GM12878 (cell line): ENCODE measurements around the gene PCSK6. TPM values are rescaled to one million over a fixed set of nuclear protein-coding genes. Genes with fewer than 3 reads are reported as not detected.

Experiments
- ATAC-seq: fragments of 200-7000 bp; cut with Tn5 transposase; 3 replicates; pipeline ENCODE4 v1.9.1; 2020; ENCODE audit warnings: mild to moderate bottlenecking, moderate library complexity
- BruUV-seq: library from RNA; stranded (reverse); fragments of 400-500 nt; replicated peaks from 2 replicates; lab custom pipeline; 2021; lab: Mats Ljungman, UMichigan
- CTCF ChIA-PET: fragments of 300-600 bp; sonication (Branson Sonifier 250); formaldehyde crosslinking; extraction: SDS; loops from one replicate; lab custom pipeline; 2021; ENCODE audit warnings: inconsistent platforms; lab: Yijun Ruan, JAX
- POLR2A ChIA-PET: fragments of 350-600 bp; formaldehyde crosslinking; extraction: SDS; loops from one replicate; lab custom pipeline; 2021; ENCODE audit warnings: inconsistent platforms; lab: Charles Lee
- RAD21 ChIA-PET: fragments of 300-600 bp; sonication (Branson Sonifier 250); formaldehyde crosslinking; loops from one replicate; lab custom pipeline; 2023; ENCODE audit warnings: antibody characterized with exemption; ENCODE audit not compliant: unreplicated experiment; lab: Charles Lee
- SMC1A ChIA-PET: fragments of 300-600 bp; sonication (Branson Sonifier 250); formaldehyde crosslinking; loops from one replicate; lab custom pipeline; 2023; ENCODE audit not compliant: unreplicated experiment, uncharacterized antibody; lab: Charles Lee
- DNase-seq: peaks from one replicate; pipeline ENCODE4 v3.0.0-alpha.2; 2011; ENCODE audit warnings: low read depth, low spot score
- FAIRE-seq: peaks from 3 replicates; lab custom pipeline; 2011; peaks lifted over from hg19 to GRCh38; lab: Jason Lieb, UNC
- H2AFZ ChIP-seq: 2 replicates; pipeline ENCODE4 v1.6.0; 2011; ENCODE audit warnings: low read depth, low read length, control low read depth; ENCODE audit not compliant: control insufficient read depth
- H3K27ac ChIP-seq: 2 replicates; pipeline ENCODE4 v1.5.1; 2011; ENCODE audit warnings: control low read depth; ENCODE audit not compliant: control insufficient read depth, insufficient read depth
- H3K27me3 ChIP-seq, 2 experiments: replicated peaks in 1 of 2; 2 replicates each; pipeline versions ENCODE4 v1.6.0 to v1.6.1; 2011; ENCODE audit warnings: low read length in 1 of 2; ENCODE audit not compliant: control insufficient read depth in 2 of 2, insufficient read depth in 2 of 2
- H3K36me3 ChIP-seq, 2 experiments: 2 replicates each; pipeline ENCODE4 v1.5.1; 2011; ENCODE audit warnings: low read length in 1 of 2; ENCODE audit not compliant: control insufficient read depth in 2 of 2, insufficient read depth in 2 of 2
- H3K4me1 ChIP-seq: 2 replicates; pipeline ENCODE4 v1.6.1; 2011; ENCODE audit warnings: mild to moderate bottlenecking, low read length, moderate library complexity, mixed read lengths; ENCODE audit not compliant: control insufficient read depth, insufficient read depth
- H3K4me2 ChIP-seq: 2 replicates; pipeline ENCODE4 v1.6.0; 2011; ENCODE audit warnings: control low read depth; ENCODE audit not compliant: control insufficient read depth, insufficient read depth
- H3K4me3 ChIP-seq: fragments of 200-600 bp; sonication (generic); 2 replicates; pipeline ENCODE4 v1.5.1; 2016
- H3K79me2 ChIP-seq: 2 replicates; pipeline ENCODE4 v1.6.0; 2011; ENCODE audit warnings: low read length; ENCODE audit not compliant: control insufficient read depth, insufficient read depth
- H3K9ac ChIP-seq: 2 replicates; pipeline ENCODE4 v1.8.0; 2011; ENCODE audit warnings: low read length, control low read depth, mixed read lengths; ENCODE audit not compliant: control insufficient read depth, insufficient read depth
- H3K9me3 ChIP-seq: replicated peaks from 3 replicates; pipeline ENCODE4 v1.5.1; 2011; ENCODE audit warnings: mild to moderate bottlenecking, low read length; ENCODE audit not compliant: control insufficient read depth, insufficient read depth
- H4K20me1 ChIP-seq: 2 replicates; pipeline ENCODE4 v1.6.0; 2011; ENCODE audit not compliant: control insufficient read depth, insufficient read depth
- CHD4 ChIP-seq: fragments of 200-600 bp; sonication (generic); IDR thresholded peaks from 2 replicates; pipeline ENCODE4 v1.6.1; 2016; ENCODE audit warnings: mild to moderate bottlenecking
- E2F4 ChIP-seq: IDR thresholded peaks from 2 replicates; pipeline ENCODE4 v1.6.1; 2012; ENCODE audit warnings: low read depth, low read length, improper control_type of control experiment
- E4F1 ChIP-seq: fragments of 450-650 bp; IDR thresholded peaks from 2 replicates; pipeline ENCODE4 v1.6.1; 2018; ENCODE audit warnings: borderline replicate concordance, mild to moderate bottlenecking; ENCODE audit not compliant: partially characterized antibody
- EZH2 ChIP-seq: IDR thresholded peaks from 2 replicates; pipeline ENCODE4 v1.6.1; 2012; ENCODE audit warnings: low read depth, mild to moderate bottlenecking, control low read depth, inconsistent platforms, low read length, borderline replicate concordance; ENCODE audit not compliant: control insufficient read depth
- KAT2A ChIP-seq: conservative IDR thresholded peaks from 2 replicates; pipeline ENCODE4 v1.6.1; 2011; ENCODE audit warnings: low read depth, low read length; ENCODE audit not compliant: control insufficient read depth
- LARP7 ChIP-seq: fragments of 450-650 bp; IDR thresholded peaks from 2 replicates; pipeline ENCODE4 v1.6.1; 2017; ENCODE audit warnings: mild to moderate bottlenecking
- MAX ChIP-seq: IDR thresholded peaks from 2 replicates; pipeline ENCODE4 v1.6.1; 2012; ENCODE audit warnings: low read depth, low read length, improper control_type of control experiment
- NBN ChIP-seq: fragments of 450-650 bp; IDR thresholded peaks from 2 replicates; pipeline ENCODE4 v1.6.1; 2016
- RAD21 ChIP-seq: IDR thresholded peaks from 2 replicates; pipeline ENCODE4 v1.6.1; 2011; ENCODE audit warnings: mild to moderate bottlenecking, low read depth, low read length, moderate library complexity; ENCODE audit not compliant: insufficient read depth
- RAD51 ChIP-seq: fragments of 450-650 bp; IDR thresholded peaks from 2 replicates; pipeline ENCODE4 v1.6.1; 2016; ENCODE audit warnings: moderate library complexity, mild to moderate bottlenecking, inconsistent platforms
- RB1 ChIP-seq: fragments of 450-650 bp; formaldehyde crosslinking; IDR thresholded peaks from 2 replicates; pipeline ENCODE4 v1.6.1; 2017; ENCODE audit warnings: mild to moderate bottlenecking, borderline replicate concordance
- TCF12 ChIP-seq: IDR thresholded peaks from 2 replicates; pipeline ENCODE4 v1.6.1; 2011; ENCODE audit warnings: low read depth, mild to moderate bottlenecking, low read length
- USF2 ChIP-seq: IDR thresholded peaks from 2 replicates; pipeline ENCODE4 v1.6.1; 2011; ENCODE audit warnings: low read depth, low read length, improper control_type of control experiment, borderline replicate concordance
- ZBTB33 ChIP-seq: fragments of 450-650 bp; IDR thresholded peaks from 2 replicates; pipeline ENCODE4 v1.6.1; 2017; ENCODE audit warnings: mild to moderate bottlenecking
- WGBS: methylation state at CpG from one replicate; pipeline ENCODE4 v1.1.6; 2016; ENCODE audit warnings: low lambda C conversion rate; ENCODE audit not compliant: insufficient replicate concordance, insufficient coverage; ENCODE audit errors: missing lambda C conversion rate; 5-methylcytosine and 5-hydroxymethylcytosine counted together
- in situ Hi-C: fragments of 300-500 bp; cut with MboI; formaldehyde crosslinking; loops from 9 replicates; pipeline ENCODE4 v1.14.3; 2018; ENCODE audit warnings: mixed read lengths
- intact Hi-C: fragments of 100-400 bp; cut with micrococcal nuclease; formaldehyde crosslinking; loops from one replicate; pipeline ENCODE4 v1.14.2; 2022; ENCODE audit not compliant: unreplicated experiment
- polyA plus RNA-seq, 11 experiments: library from polyadenylated mRNA; depleted of rRNA in 4 of 11; unstranded in 6 of 11; stranded (reverse) in 5 of 11; fragments of >200 nt; fragmentation: Nextera tagmentation in 4 of 11; fragmentation: Illumina TruSeq in 1 of 11; extraction: Ambion mirVana in 4 of 11; extraction: Trizol in 1 of 11; gene quantifications; 1 replicate in 1 of 11; 2 replicates in 10 of 11; pipeline versions ENCODE4 v1.2.1 to v1.2.3, GENCODE V29; 2011 to 2016; ENCODE audit warnings: inconsistent platforms in 2 of 11, missing spikeins in 2 of 11, low read depth in 1 of 11
- total RNA-seq, 4 experiments: library from RNA; depleted of rRNA in 3 of 4; stranded (reverse); fragments of >200 nt in 3 of 4; fragmentation: Illumina TruSeq in 1 of 4; extraction: Trizol in 1 of 4; gene quantifications; 2 replicates each; pipeline versions ENCODE4 v1.2.1 to v1.2.3, GENCODE V29; 2013 to 2021

The PCSK6 gene
- total and polyA plus RNA-seq, 10 of the 15 experiments (the other 5 are each of a cell fraction or from before 2014, with no cell fraction given) = 0.19 to 0.67 (median 0.25) TPM; not detected in 4

- TF ChIP-seq NBN (no peak), USF2 (no peak), MAX (no peak), RB1 (no peak), KAT2A (no peak), CHD4 (no peak), LARP7 (no peak), E2F4 (no peak)
- TF ChIP-seq, all 136 proteins: peak for 0
Measured at GRCh38 chr15:101354891-101355623, 134.4 kb downstream of the PCSK6 start (continued).

GRCh38 chr15:101353240-101353639, 136.3 kb downstream of the PCSK6 start:
- Histone ChIP-seq H2AFZ (no peak overlapping the region), H3K4me1 (no peaks in the 10 kb centered on the region), H3K4me2 (no peak overlapping the region), H4K20me1 (no peaks in the 10 kb centered on the region), H3K27me3 (peaks cover 0 to 2% of the 10 kb centered on the region in 2 experiments; a peak in 1 of 4 replicates), H3K36me3 (no peaks in the 10 kb centered on the region), H3K27ac (no peak overlapping the region), H3K9ac (no peak overlapping the region), H3K9me3 (no peaks in the 10 kb centered on the region), H3K4me3 (no peak overlapping the region), H3K79me2 (no peaks in the 10 kb centered on the region)
- 51% methylated on average over 7 of the region's 7 CpGs for WGBS
- SMC1A ChIA-PET = no interaction called here
- POLR2A ChIA-PET = no interaction called here
- DNase-seq (no peak), ATAC-seq (no peak), FAIRE-seq (no peak)
- intact Hi-C loops = no loop called here
- in situ Hi-C loops = no loop called here
- no TSS peak for BruUV-seq
- RAD21 ChIA-PET = no interaction called here
- CTCF ChIA-PET = no interaction called here
- TF ChIP-seq ZBTB33 (no peak), RAD21 (no peak), TCF12 (no peak), EZH2 (no peak), E2F4 (no peak), RAD51 (no peak), E4F1 (no peak), MAX (no peak)
